HG03066 (cell line): ENCODE measurements around the gene VAV2.

Experiments used
- ATAC-seq: cut with Tn5 transposase; IDR thresholded peaks from one replicate; pipeline ENCODE4 v1.9.1; 2021; ENCODE audit warnings: low read depth; ENCODE audit not compliant: unreplicated experiment

The VAV2 gene

DNA sequence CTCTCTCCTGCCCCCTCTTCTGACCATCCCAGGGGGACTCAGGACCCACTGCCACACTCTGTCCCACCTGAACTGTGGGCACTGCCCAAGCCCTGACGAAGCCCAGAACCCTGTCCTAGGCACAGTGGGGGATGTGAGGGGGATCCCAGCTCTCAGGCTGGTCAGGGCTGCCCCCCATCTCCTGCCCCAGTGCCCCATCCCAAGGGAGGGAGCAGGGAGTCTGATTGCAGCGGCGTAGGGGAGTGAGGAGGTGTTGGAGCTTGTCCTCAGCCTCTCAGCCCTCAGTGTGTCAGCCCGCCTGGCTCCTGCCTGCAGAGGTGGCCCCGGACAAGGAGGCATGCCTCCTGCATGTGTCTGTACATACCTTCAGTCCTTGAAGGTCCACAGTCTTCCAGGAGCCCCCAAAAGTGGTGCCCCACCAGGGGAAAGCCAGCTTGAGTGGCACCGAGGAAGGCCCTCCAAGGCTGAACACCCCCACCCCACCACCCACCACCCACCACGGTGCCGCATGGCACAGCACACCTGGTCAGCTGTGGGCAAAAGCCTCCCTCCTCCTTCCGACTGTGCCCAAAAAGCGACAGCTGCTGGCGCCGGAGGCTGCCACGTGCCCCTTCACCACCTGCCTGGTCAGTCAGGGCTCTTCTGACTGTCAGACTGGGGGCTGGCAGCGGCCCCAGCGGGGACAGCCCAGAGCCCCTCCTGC, 254.9 kb downstream of the VAV2 start:
- ATAC-seq: no peak

DNA sequence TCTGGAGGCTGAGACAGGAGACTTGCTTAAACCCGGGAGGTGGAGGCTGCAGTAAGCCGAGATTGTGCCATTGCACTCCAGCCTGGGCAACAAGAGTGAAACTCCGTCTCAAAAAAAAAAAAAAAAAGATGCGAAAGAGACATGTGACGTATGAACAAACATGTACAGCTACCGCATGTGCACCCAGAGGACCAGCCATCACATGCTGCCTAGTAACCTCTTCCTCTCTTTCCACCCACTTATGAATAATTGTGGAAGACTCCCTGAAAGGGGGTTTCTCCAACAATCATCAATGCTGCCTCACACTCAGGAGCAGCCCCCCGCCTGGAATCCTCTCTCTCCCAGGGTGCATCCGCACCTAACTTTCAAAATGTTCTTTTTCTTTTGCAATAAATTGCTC, 256.2 kb downstream of the VAV2 start:
- ATAC-seq: no peak

DNA sequence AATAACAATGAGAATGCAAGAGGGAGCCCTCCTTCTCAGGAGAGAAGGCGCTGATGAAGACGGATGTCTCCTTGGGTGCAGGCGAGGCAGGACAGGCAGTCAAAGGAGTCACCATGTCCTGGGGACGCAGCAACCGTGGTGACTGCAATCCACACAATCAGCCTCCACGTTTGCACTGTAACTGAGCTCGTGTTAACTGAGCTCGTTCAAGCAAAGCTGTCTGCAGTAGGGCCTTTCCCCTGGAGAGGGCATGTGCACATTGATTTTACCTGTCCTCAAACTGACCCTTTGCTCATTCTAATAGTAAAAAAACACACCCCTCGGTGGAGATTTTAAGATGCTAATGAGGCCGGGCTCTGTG, 256.7 kb downstream of the VAV2 start:
- no peak for ATAC-seq

DNA sequence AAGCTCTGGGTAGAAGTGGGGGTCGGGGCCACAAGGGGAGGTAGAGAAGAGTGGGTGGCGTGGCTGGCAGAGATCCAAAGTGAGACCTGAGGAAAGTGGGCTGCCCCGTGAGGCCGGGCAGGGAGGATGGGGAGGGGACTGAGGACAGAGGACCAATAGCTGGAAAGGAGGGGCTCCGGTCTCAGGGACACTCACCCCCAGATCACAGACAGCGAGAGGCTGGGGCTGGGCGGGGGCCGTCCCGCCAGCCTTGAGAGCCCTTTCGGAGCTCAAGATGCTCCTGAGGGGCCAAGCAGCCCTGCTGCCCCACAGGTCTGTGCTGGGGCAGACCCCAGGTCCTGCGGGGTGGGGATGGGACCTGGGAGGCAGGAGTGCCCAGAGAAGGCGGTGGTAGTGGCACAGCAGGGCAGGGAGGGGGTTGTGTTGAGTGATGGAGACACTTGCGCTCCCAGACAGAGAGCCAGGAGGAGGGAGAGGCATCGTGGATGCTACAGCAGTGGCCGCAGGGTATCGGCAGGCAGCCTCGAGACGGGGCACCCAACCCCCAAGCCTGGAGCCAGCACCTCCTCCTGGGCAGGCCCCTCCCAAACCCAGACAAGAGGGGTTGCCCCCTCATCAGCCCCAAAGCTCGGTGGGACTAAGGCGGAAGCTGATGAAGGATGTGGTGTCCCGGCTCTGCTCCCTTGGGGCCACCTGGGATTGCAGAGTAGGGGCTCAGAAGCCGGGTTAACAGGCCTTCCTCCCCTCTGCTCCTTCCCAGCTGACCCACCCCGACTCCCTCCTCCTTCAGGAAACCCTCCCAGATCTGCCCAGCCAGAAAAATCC, 257.3 kb downstream of the VAV2 start:
- no peak for ATAC-seq

- ATAC-seq: no peak
These were observed 258.2 kb downstream of the VAV2 start for GRCh38 chr9:133733796-133734533.

DNA sequence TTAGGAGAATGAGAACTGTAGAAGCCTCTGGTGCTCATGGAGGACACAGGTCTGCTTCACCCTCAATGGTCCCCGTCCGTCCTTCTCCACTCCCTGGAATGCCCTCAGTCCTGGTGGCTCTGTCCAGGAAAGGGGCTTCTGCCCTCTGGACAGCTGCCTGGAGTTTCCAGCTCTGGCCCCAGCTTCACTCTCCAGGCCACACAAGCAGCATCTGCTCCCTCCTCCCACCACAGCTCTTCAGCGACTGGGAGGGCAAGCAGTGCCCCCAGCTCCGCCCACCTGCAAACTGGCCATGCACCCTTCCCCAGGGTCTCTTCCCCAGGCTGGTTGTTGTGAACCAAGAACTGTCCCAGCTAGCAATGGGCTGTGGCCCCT, 258.7 kb downstream of the VAV2 start:
- ATAC-seq: no peak

GRCh38 chr9:133732639-133733408, 259.3 kb downstream of the VAV2 start:
- ATAC-seq: no peak

DNA sequence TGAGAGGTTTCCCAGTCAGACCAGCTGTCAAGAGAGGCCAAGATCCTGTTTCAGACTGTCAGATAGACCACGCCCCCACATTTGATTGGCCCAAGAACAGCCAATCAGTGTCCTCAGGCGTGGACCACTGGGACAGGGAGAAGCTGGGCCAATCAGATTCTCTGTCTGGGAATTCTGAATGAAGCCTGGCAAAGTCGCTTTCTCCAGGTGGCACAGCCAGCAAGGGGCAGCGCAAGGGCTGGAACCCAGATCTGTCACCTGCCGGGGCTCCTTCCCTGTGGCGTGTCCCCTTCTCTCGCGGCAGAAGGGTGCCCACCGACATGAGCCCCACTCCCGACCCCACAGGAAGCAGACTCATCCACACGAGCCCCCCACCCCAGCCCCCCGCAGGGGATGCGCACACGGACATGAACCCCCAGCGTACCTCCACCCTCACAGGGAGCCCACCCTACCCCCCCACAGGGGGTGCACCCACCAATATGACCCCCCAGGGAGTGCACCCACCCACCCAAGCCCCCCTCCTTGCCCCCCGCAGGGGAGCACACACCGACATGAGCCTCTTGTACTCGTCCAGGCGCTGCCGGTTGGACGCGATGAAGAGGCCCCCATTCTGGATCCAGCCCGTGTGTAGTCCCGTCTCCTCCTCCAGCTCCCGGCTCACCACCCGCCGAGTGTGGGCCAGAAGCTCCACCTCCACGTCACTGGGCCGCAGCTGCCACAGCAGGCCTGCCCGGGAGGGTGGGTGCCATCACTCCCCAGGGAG, 260.1 kb downstream of the VAV2 start:
- ATAC-seq: no peak

DNA sequence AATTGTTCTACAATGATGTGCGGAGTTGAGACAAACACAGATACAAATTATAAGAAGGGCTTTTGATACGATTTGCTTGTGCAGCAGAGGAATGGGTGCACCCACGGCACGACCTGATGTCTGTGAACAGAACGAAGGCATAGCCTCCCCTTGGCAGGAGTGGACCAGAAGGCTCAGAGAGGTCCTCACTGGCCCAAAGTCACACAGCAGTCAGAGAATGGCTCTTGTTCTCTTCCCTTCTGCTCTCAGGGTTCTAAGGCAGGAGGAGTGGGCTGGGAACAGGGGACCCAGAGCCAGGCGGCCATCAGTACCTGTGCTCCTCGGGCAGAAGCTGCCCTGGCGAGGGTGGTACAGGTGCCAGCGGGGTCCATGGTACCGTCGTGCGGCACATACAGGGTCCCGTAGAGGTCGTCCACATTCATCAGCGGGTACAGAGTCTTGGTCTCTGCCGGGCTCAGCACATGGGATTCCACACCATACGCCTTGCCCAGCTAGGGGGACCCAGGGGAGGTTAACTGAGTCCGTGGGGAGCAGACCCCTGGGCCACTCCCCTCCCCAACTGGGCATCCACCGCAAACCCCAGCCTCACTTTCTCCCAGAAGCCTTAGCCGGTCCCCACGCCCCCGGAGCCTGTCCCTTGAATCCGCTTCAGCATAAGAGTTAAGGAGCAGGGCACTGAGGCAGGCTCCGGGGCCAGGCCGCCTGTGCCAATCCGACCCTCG, 261.0 kb downstream of the VAV2 start:
- ATAC-seq: no peak

GRCh38 chr9:133729617-133730281, 262.4 kb downstream of the VAV2 start:
- ATAC-seq: no peak

DNA sequence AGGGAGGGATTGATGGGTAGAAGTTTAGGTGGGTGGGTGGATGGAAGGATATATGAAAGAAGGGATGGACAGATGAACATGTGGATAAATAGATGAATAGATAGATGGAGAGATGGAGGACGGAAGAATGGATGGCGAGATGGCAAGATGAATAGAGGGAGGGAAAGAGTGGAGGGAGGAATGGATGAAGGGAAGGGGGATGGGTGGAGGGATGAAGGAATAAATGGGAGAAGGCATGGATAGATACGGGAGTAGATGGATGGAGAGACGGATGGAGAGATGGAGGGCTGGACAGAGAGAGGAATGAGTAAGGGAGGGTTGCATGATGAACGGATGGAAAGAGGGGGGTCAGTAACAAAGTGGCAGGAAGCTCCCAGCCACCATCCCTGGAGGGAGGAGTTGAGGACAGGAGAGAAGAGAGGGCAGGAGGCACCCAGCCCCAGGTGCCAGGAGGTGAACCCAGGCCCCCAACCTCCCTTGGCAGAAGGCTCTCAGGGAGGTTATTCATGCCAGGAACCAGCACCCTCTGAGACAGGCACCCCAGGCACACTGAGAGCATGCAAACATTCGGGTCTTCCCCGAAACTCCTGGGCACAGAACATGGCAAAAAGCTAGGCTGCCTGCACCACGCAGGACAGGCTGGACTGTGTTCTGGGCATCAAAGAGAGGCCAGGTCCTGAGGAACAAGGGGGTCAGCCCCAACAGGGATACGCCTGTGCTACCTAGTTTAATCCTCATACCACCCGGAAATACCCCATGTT, 263.1 kb downstream of the VAV2 start:
- no peak for ATAC-seq

DNA sequence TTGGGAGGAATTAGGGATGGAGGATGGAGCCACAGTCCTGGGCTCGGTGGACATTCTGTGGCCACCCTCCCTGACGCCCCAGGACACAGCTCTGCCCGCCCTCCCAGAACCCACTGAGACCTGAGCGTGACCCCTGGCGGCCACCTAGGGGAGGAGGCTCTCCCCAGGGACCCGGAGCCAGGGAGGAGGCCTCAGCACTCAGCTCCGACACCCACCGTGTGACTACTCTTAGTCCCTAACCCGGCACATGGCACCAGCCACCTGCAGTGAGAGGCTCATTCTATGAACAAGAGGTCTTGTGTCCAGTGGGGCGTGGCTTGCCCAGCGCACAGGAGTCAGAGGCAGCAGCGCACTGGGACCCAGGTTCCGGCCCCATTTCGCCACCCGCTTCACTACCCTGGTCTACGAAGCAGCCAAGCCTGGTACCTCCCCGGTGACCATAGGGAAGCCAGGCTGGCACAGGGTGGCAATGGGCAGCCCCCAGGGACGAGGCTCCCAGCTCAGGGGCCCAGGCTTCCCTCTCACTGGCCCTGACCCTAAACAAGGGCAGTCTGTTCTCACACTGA, 264.2 kb downstream of the VAV2 start:
- no peak for ATAC-seq

- ATAC-seq: no peak
These were observed 264.7 kb downstream of the VAV2 start for GRCh38 chr9:133727277-133727875.

DNA sequence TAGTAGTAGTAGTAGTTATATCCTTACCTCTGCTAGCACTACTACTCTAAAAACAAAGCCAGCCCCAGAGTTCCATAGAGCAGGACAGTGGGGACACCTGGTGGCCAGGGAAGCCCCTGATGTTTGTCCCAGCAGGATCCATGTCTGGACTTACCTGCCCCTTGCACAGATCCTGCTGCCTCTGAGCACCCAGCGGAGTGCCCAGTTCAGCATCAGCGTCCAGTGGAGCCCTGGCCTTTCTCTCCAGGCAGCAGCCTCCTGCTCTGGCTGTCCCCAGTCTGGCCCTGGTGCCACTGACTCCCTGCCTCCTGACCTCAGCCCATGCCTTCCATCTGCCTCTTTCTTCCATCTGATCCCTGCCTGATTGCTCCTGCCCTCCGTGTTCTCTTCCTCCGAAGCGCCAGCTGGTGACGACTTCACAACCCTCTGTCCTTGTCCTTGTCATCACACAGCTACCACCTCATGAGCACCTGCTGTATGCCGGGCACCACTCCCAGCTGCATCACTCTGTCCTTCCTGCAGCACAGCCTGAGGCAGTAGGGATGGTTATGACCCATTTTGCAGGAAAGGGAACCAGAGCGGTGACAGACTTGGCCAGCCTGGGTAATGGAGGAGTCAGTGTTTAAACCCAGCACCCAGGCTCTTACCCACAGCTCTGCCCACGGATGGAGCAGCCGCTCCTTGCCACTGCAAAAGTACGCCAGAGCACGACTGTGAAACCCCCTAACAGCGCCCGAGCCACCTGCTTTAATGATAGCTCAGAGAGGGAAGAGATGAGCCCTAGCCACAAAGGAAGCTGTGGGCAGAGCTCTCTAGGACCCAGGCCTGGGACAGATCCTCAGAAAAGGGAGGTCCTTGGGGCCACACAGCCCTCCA, 265.5 kb downstream of the VAV2 start:
- no peak for ATAC-seq

GRCh38 chr9:133725886-133726285, 266.2 kb downstream of the VAV2 start:
- ATAC-seq: no peak

GRCh38 chr9:133718563-133719315, 273.4 kb downstream of the VAV2 start:
- ATAC-seq: no peak
